GM12878 (cell line): ENCODE measurements around the gene TBC1D8. TPM values are rescaled to one million over a fixed set of nuclear protein-coding genes. Genes with fewer than 3 reads are reported as not detected.

Experiments used
- ATAC-seq: fragments of 200-7000 bp; cut with Tn5 transposase; 3 replicates; pipeline ENCODE4 v1.9.1; 2020; ENCODE audit warnings: mild to moderate bottlenecking, moderate library complexity
- BruUV-seq: library from RNA; stranded (reverse); fragments of 400-500 nt; replicated peaks from 2 replicates; lab custom pipeline; 2021; lab: Mats Ljungman, UMichigan
- CTCF ChIA-PET: fragments of 300-600 bp; sonication (Branson Sonifier 250); formaldehyde crosslinking; extraction: SDS; loops from one replicate; lab custom pipeline; 2021; ENCODE audit warnings: inconsistent platforms; lab: Yijun Ruan, JAX
- POLR2A ChIA-PET: fragments of 350-600 bp; formaldehyde crosslinking; extraction: SDS; loops from one replicate; lab custom pipeline; 2021; ENCODE audit warnings: inconsistent platforms; lab: Charles Lee
- RAD21 ChIA-PET: fragments of 300-600 bp; sonication (Branson Sonifier 250); formaldehyde crosslinking; loops from one replicate; lab custom pipeline; 2023; ENCODE audit warnings: antibody characterized with exemption; ENCODE audit not compliant: unreplicated experiment; lab: Charles Lee
- SMC1A ChIA-PET: fragments of 300-600 bp; sonication (Branson Sonifier 250); formaldehyde crosslinking; loops from one replicate; lab custom pipeline; 2023; ENCODE audit not compliant: unreplicated experiment, uncharacterized antibody; lab: Charles Lee
- DNase-seq: peaks from one replicate; pipeline ENCODE4 v3.0.0-alpha.2; 2011; ENCODE audit warnings: low read depth, low spot score
- FAIRE-seq: peaks from 3 replicates; lab custom pipeline; 2011; peaks lifted over from hg19 to GRCh38; lab: Jason Lieb, UNC
- H2AFZ ChIP-seq: 2 replicates; pipeline ENCODE4 v1.6.0; 2011; ENCODE audit warnings: low read depth, low read length, control low read depth; ENCODE audit not compliant: control insufficient read depth
- H3K27ac ChIP-seq: 2 replicates; pipeline ENCODE4 v1.5.1; 2011; ENCODE audit warnings: control low read depth; ENCODE audit not compliant: control insufficient read depth, insufficient read depth
- H3K27me3 ChIP-seq, 2 experiments: replicated peaks in 1 of 2; 2 replicates each; pipeline versions ENCODE4 v1.6.0 to v1.6.1; 2011; ENCODE audit warnings: low read length in 1 of 2; ENCODE audit not compliant: control insufficient read depth in 2 of 2, insufficient read depth in 2 of 2
- H3K36me3 ChIP-seq, 2 experiments: 2 replicates each; pipeline ENCODE4 v1.5.1; 2011; ENCODE audit warnings: low read length in 1 of 2; ENCODE audit not compliant: control insufficient read depth in 2 of 2, insufficient read depth in 2 of 2
- H3K4me1 ChIP-seq: 2 replicates; pipeline ENCODE4 v1.6.1; 2011; ENCODE audit warnings: mild to moderate bottlenecking, low read length, moderate library complexity, mixed read lengths; ENCODE audit not compliant: control insufficient read depth, insufficient read depth
- H3K4me2 ChIP-seq: 2 replicates; pipeline ENCODE4 v1.6.0; 2011; ENCODE audit warnings: control low read depth; ENCODE audit not compliant: control insufficient read depth, insufficient read depth
- H3K4me3 ChIP-seq: fragments of 200-600 bp; sonication (generic); 2 replicates; pipeline ENCODE4 v1.5.1; 2016
- H3K79me2 ChIP-seq: 2 replicates; pipeline ENCODE4 v1.6.0; 2011; ENCODE audit warnings: low read length; ENCODE audit not compliant: control insufficient read depth, insufficient read depth
- H3K9ac ChIP-seq: 2 replicates; pipeline ENCODE4 v1.8.0; 2011; ENCODE audit warnings: low read length, control low read depth, mixed read lengths; ENCODE audit not compliant: control insufficient read depth, insufficient read depth
- H3K9me3 ChIP-seq: replicated peaks from 3 replicates; pipeline ENCODE4 v1.5.1; 2011; ENCODE audit warnings: mild to moderate bottlenecking, low read length; ENCODE audit not compliant: control insufficient read depth, insufficient read depth
- H4K20me1 ChIP-seq: 2 replicates; pipeline ENCODE4 v1.6.0; 2011; ENCODE audit not compliant: control insufficient read depth, insufficient read depth
- BACH1 ChIP-seq: fragments of 450-650 bp; IDR thresholded peaks from 2 replicates; pipeline ENCODE4 v1.6.1; 2017; ENCODE audit warnings: mild to moderate bottlenecking, borderline replicate concordance
- CBX3 ChIP-seq: fragments of 200-600 bp; sonication (generic); IDR thresholded peaks from 2 replicates; pipeline ENCODE4 v1.6.1; 2016; ENCODE audit warnings: low read depth, borderline replicate concordance
- IRF4 ChIP-seq: IDR thresholded peaks from 2 replicates; pipeline ENCODE4 v1.6.1; 2011; ENCODE audit warnings: low read depth, low read length
- MYC ChIP-seq: IDR thresholded peaks from 2 replicates; pipeline ENCODE4 v1.6.1; 2011; ENCODE audit warnings: mild to moderate bottlenecking, low read length, moderate library complexity, inconsistent platforms; ENCODE audit not compliant: insufficient read depth, insufficient replicate concordance, insufficient read length, severe bottlenecking
- NFXL1 ChIP-seq: fragments of 450-650 bp; IDR thresholded peaks from 2 replicates; pipeline ENCODE4 v1.6.1; 2017; ENCODE audit warnings: antibody characterized with exemption, mild to moderate bottlenecking, borderline replicate concordance
- NR2F1 ChIP-seq: fragments of 450-650 bp; conservative IDR thresholded peaks from 2 replicates; pipeline ENCODE4 v1.6.1; 2017; ENCODE audit warnings: mild to moderate bottlenecking
- SREBF1 ChIP-seq: IDR thresholded peaks from 2 replicates; pipeline ENCODE4 v1.6.1; 2012; ENCODE audit warnings: mild to moderate bottlenecking, low read length
- STAT1 ChIP-seq: fragments of 450-650 bp; conservative IDR thresholded peaks from 2 replicates; pipeline ENCODE4 v1.6.1; 2014; ENCODE audit warnings: antibody characterized with exemption, mild to moderate bottlenecking
- ZBTB40 ChIP-seq: fragments of 450-650 bp; IDR thresholded peaks from 2 replicates; pipeline ENCODE4 v1.6.1; 2016; ENCODE audit warnings: mild to moderate bottlenecking, moderate library complexity, borderline replicate concordance
- WGBS: methylation state at CpG from one replicate; pipeline ENCODE4 v1.1.6; 2016; ENCODE audit warnings: low lambda C conversion rate; ENCODE audit not compliant: insufficient replicate concordance, insufficient coverage; ENCODE audit errors: missing lambda C conversion rate; 5-methylcytosine and 5-hydroxymethylcytosine counted together
- in situ Hi-C: fragments of 300-500 bp; cut with MboI; formaldehyde crosslinking; loops from 9 replicates; pipeline ENCODE4 v1.14.3; 2018; ENCODE audit warnings: mixed read lengths
- intact Hi-C: fragments of 100-400 bp; cut with micrococcal nuclease; formaldehyde crosslinking; loops from one replicate; pipeline ENCODE4 v1.14.2; 2022; ENCODE audit not compliant: unreplicated experiment
- polyA plus RNA-seq, 11 experiments: library from polyadenylated mRNA; depleted of rRNA in 4 of 11; unstranded in 6 of 11; stranded (reverse) in 5 of 11; fragments of >200 nt; fragmentation: Nextera tagmentation in 4 of 11; fragmentation: Illumina TruSeq in 1 of 11; extraction: Ambion mirVana in 4 of 11; extraction: Trizol in 1 of 11; gene quantifications; 1 replicate in 1 of 11; 2 replicates in 10 of 11; pipeline versions ENCODE4 v1.2.1 to v1.2.3, GENCODE V29; 2011 to 2016; ENCODE audit warnings: inconsistent platforms in 2 of 11, missing spikeins in 2 of 11, low read depth in 1 of 11
- total RNA-seq, 4 experiments: library from RNA; depleted of rRNA in 3 of 4; stranded (reverse); fragments of >200 nt in 3 of 4; fragmentation: Illumina TruSeq in 1 of 4; extraction: Trizol in 1 of 4; gene quantifications; 2 replicates each; pipeline versions ENCODE4 v1.2.1 to v1.2.3, GENCODE V29; 2013 to 2021
- TF ChIP-seq, protein P1 (sequence below): IDR thresholded peaks from 2 replicates; pipeline ENCODE4 v1.6.1; 2012; ENCODE audit warnings: low read depth, low read length, improper control_type of control experiment

TBC1D8 gene
- total and polyA plus RNA-seq, 10 of the 15 experiments (the other 5 are each of a cell fraction or from before 2014, with no cell fraction given) = 0.80 to 4.9 (median 4.4) TPM

DNA sequence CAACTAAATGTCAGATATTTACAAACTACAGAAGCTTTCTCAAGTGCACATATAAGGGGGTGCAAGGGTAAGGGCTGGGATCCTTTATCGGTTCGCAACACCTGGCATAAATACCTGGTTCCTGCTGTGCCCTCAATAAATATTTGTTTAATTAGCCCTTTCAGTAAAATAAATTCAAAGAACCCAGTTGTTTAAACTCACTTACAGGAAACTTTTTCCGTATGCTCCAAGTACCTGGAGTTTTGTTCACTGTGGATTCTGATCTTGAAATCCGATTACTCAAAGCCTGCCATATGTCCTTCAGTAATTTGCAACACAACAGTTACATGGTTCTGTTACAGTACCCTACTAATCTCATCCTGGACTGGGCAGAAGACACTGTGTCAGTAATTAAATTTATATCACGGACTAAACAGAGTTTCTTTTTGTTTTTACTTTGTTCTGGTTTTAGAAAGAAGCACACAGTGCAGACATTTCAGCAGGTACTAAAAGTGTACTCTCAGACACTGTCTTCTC lies 36.9 kb downstream of the TBC1D8 start:
- Histone ChIP-seq H3K36me3 (no peaks in the 10 kb centered on the region), H3K9ac (no peak overlapping the region), H3K27me3 (no peaks in the 10 kb centered on the region), H2AFZ (peak overlapping the region; percentile 30), H3K79me2 (no peaks in the 10 kb centered on the region), H3K4me2 (peak overlapping the region; percentile 68; the same call in 1 of the 2 replicates), H3K27ac (peak overlapping the region; percentile 44; the same call in 1 of the 2 replicates), H4K20me1 (no peaks in the 10 kb centered on the region), H3K4me3 (no peak overlapping the region), H3K4me1 (peaks cover 18% of the 10 kb centered on the region), H3K9me3 (no peaks in the 10 kb centered on the region)
- POLR2A ChIA-PET = interaction anchor here (1.0 kb wide), 1 partner anchor 25 kb away, joined by 8 read pairs; no protein-coding TSS in a partner anchor
- intact Hi-C loops = no loop called here
- no TSS peak for BruUV-seq
- ATAC-seq (no peak), FAIRE-seq (no peak), DNase-seq (no peak)
- RAD21 ChIA-PET = no interaction called here
- SMC1A ChIA-PET = no interaction called here
- TF ChIP-seq MYC (no peak), CBX3 (no peak), IRF4 (no peak), BACH1 (no peak), NR2F1 (no peak), STAT1 (no peak), ZBTB40 (no peak), NFXL1 (no peak), SREBF1 (no peak)
- TF ChIP-seq, protein P1, sequence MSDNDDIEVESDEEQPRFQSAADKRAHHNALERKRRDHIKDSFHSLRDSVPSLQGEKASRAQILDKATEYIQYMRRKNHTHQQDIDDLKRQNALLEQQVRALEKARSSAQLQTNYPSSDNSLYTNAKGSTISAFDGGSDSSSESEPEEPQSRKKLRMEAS = no peak
- CTCF ChIA-PET = interaction anchor here (1.0 kb wide), 1 partner anchor 102 kb away, joined by 3 read pairs; no protein-coding TSS in a partner anchor
- in situ Hi-C loops = no loop called here
- 82% methylated on average over 5 of the region's 5 CpGs for WGBS
